HFFc6 (cell line): ENCODE results near the gene GNG7. TPM values are rescaled to one million over a fixed set of nuclear protein-coding genes. Genes with fewer than 3 reads are reported as not detected.

Experiments used
- DNase-seq: peaks from one replicate; pipeline ENCODE4 v3.0.0-alpha.2; 2018
- H3K27ac Mint-ChIP-seq: 2 replicates; pipeline ENCODE4 v1.8.0; 2020; ENCODE audit warnings: mild to moderate bottlenecking, mixed read lengths
- H3K27me3 Mint-ChIP-seq: 2 replicates; pipeline ENCODE4 v1.8.0; 2021; ENCODE audit warnings: mild to moderate bottlenecking, moderate library complexity, mixed read lengths; ENCODE audit not compliant: insufficient read depth
- H3K36me3 Mint-ChIP-seq: 2 replicates; pipeline ENCODE4 v1.8.0; 2021; ENCODE audit warnings: low read depth, mixed read lengths
- H3K4me1 Mint-ChIP-seq: 2 replicates; pipeline ENCODE4 v1.8.0; 2020; ENCODE audit warnings: low read depth, mixed read lengths
- H3K4me3 Mint-ChIP-seq: 2 replicates; pipeline ENCODE4 v1.8.0; 2020; ENCODE audit warnings: mild to moderate bottlenecking, moderate library complexity, mixed read lengths
- H3K9me3 Mint-ChIP-seq: 2 replicates; pipeline ENCODE4 v1.8.0; 2020; ENCODE audit warnings: mild to moderate bottlenecking, mixed read lengths
- CTCF ChIP-seq: fragments of 200-600 bp; sonication (generic); IDR thresholded peaks from 2 replicates; pipeline ENCODE4 v1.5.0; 2021; ENCODE audit warnings: antibody characterized with exemption, mild to moderate bottlenecking
- total RNA-seq, 6 experiments: library from RNA; stranded (reverse); fragmentation: NEBNext Ultra II Directional; extraction: Animal tissue kit (Norgen Biotek cat#: 25700); gene quantifications; 2 replicates in 1 of 6; 3 replicates in 5 of 6; pipeline ENCODE4 v1.2.3, GENCODE V29; 2021

The GNG7 gene
- total RNA-seq, 6 experiments from 2014 or later: 0.09 to 0.29 (median 0.11) TPM; not detected in 1

GRCh38 chr19:2602391-2603181, 99.9 kb downstream of the GNG7 start:
- DNase-seq: peak; percentile 92
- H3K27ac Mint-ChIP-seq: peak overlapping the region; percentile 84
- 0 out of 2 replicates have a peak, but pooled peaks cover 2% of the 10 kb centered on the region for H3K27me3 Mint-ChIP-seq
- no peaks in the 10 kb centered on the region; the same call in 1 of the 2 replicates for H3K9me3 Mint-ChIP-seq
- H3K4me1 Mint-ChIP-seq: peaks cover 31% of the 10 kb centered on the region
- H3K4me3 Mint-ChIP-seq: peak overlapping the region; percentile 85
- no peak; the same call in 1 of the 2 replicates for TF ChIP-seq CTCF
- no peaks in the 10 kb centered on the region for H3K36me3 Mint-ChIP-seq

GRCh38 chr19:2600914-2601870, 101.3 kb downstream of the GNG7 start:
- Mint-ChIP-seq H3K27ac (no peak overlapping the region), H3K4me3 (no peak overlapping the region; the same call in 1 of the 2 replicates), H3K36me3 (no peaks in the 10 kb centered on the region), H3K9me3 (no peaks in the 10 kb centered on the region; the same call in 1 of the 2 replicates), H3K4me1 (peaks cover 31% of the 10 kb centered on the region), H3K27me3 (0 out of 2 replicates have a peak, but pooled peaks cover 2% of the 10 kb centered on the region)
- DNase-seq: no peak
- no peak for TF ChIP-seq CTCF

GRCh38 chr19:2594319-2594718, 108.2 kb downstream of the GNG7 start:
- peaks cover 11% of the 10 kb centered on the region for H3K27me3 Mint-ChIP-seq

DNA sequence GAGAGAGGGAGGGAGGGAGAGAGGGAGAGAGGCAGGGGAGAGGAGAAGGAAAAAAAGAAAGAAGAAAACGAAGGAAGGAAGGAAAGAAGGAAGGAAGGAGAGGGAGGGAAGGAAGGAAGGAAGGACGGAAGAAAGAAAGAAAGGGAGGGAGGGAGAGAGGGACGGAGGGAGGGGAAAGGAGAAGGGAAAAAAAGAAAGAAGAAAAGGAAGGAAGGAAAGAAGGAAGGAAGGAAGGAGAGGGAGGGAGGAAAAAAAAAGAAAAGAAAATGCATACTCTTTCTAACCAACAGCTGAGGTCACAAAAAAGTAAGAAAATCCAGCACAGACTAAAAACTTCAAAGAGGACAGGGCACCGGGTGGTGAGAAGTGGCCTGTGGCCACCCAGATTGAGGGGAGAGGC, 109.7 kb downstream of the GNG7 start:
- Mint-ChIP-seq H3K36me3 (no peaks in the 10 kb centered on the region), H3K4me3 (no peak overlapping the region), H3K27me3 (peaks cover 12% of the 10 kb centered on the region), H3K9me3 (no peaks in the 10 kb centered on the region), H3K27ac (no peak overlapping the region), H3K4me1 (no peaks in the 10 kb centered on the region; the same call in 1 of the 2 replicates)
- no peak for DNase-seq
- TF ChIP-seq CTCF: no peak

More at GRCh38 chr19:2594319-2594718, 108.2 kb downstream of the GNG7 start:
- Mint-ChIP-seq H3K36me3 (no peaks in the 10 kb centered on the region), H3K9me3 (no peaks in the 10 kb centered on the region), H3K27ac (no peak overlapping the region), H3K4me3 (no peak overlapping the region), H3K4me1 (peaks cover 8% of the 10 kb centered on the region)
- DNase-seq: no peak
- no peak for TF ChIP-seq CTCF

DNA sequence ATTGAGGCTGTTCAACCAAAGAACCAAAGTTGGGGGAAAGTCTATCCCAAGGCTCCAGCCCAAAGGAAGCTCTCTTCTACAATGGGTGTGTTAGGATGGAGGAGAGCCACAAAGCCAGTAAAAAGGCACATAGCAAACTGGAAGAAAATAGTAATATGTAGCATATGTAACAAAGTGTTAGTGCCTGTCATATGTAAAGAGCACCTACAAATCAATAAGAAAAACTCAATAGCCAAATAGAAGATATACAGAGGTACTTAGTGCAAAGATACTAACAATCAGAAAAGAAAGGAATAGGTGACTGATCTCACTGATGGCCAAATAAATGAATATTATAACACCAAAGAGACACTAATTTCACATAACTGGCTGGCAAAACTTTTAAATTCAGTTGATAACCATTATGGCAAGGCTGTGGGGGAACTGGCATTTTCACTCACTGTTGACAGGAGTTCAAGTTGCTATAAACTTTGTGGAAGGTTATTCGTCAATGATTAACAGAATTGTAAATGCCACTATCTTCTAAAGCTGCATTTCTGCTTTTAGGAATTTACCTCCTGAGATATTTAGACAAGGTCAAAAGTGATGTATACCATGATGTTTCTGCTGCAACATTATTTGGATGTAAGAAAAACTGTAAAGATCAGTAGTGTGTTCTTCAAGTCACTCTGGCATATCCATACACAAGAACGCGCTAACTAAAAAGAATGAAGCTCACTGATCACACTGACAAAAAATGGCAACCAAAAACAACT, 110.8 kb downstream of the GNG7 start:
- no peaks in the 10 kb centered on the region for H3K9me3 Mint-ChIP-seq
- no peaks in the 10 kb centered on the region for H3K36me3 Mint-ChIP-seq
- peaks cover 12% of the 10 kb centered on the region for H3K27me3 Mint-ChIP-seq
- TF ChIP-seq CTCF: no peak
- H3K4me3 Mint-ChIP-seq: no peak overlapping the region
- no peak overlapping the region for H3K27ac Mint-ChIP-seq
- DNase-seq: no peak
- peaks cover 5% of the 10 kb centered on the region; the same call in 1 of the 2 replicates for H3K4me1 Mint-ChIP-seq
